NT2/D1 (cell line): ENCODE measurements around the gene RALGPS2.

Experiments used
- DNase-seq: peaks from one replicate; pipeline ENCODE4 v3.0.0-alpha.2; 2011; ENCODE audit warnings: low read depth, low spot score
- H3K27me3 ChIP-seq: 2 replicates; pipeline ENCODE4 v1.6.0; 2011; ENCODE audit warnings: mild to moderate bottlenecking; ENCODE audit not compliant: insufficient read length, insufficient read depth
- H3K36me3 ChIP-seq: 2 replicates; pipeline ENCODE4 v1.6.1; 2011; ENCODE audit warnings: mild to moderate bottlenecking, low read length, mixed read lengths; ENCODE audit not compliant: insufficient read depth, insufficient read length
- H3K4me1 ChIP-seq: 2 replicates; pipeline ENCODE4 v1.5.1; 2011; ENCODE audit not compliant: insufficient read depth, insufficient read length
- H3K4me3 ChIP-seq: 2 replicates; pipeline ENCODE4 v1.5.1; 2011; ENCODE audit warnings: low read depth; ENCODE audit not compliant: insufficient read length
- H3K9ac ChIP-seq: 2 replicates; pipeline ENCODE4 v1.6.0; 2011; ENCODE audit warnings: low read depth; ENCODE audit not compliant: insufficient read length
- H3K9me3 ChIP-seq: 2 replicates; pipeline ENCODE4 v1.5.1; 2011; ENCODE audit warnings: mild to moderate bottlenecking, low read length; ENCODE audit not compliant: insufficient read depth
- SUZ12 ChIP-seq: IDR thresholded peaks from 2 replicates; pipeline ENCODE4 v1.6.1; 2011; ENCODE audit not compliant: insufficient read length, insufficient read depth; ENCODE audit errors: extremely low read depth
- YY1 ChIP-seq: IDR thresholded peaks from 2 replicates; pipeline ENCODE4 v1.6.1; 2011; ENCODE audit not compliant: insufficient read length, insufficient read depth
- ZNF274 ChIP-seq: IDR thresholded peaks from 2 replicates; pipeline ENCODE4 v1.6.1; 2011; ENCODE audit warnings: mild to moderate bottlenecking, low read depth, low read length

Gene RALGPS2

DNA sequence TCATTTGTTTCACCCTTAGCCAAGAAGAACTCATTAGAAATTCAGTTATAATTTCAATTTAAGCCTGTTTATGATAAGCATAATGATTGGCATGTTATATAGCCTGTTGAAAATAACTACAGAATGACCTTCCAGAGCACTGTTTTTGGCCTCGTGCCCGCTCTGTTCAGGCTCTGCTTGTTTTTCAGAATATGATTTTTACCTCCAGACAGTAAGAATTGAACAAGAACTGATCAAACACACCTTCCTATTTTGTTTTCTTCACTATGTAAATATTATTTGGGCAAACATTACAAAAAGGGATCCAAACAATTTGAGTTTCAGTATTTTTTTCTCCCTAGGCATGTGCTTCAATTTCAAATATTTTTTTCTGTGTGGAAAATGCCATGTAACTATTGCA lies 193.9 kb downstream of the RALGPS2 start:
- TF ChIP-seq YY1 (no peak), ZNF274 (no peak), SUZ12 (no peak)
- Histone ChIP-seq H3K9me3 (no peaks in the 10 kb centered on the region), H3K9ac (no peak overlapping the region), H3K4me1 (no peaks in the 10 kb centered on the region), H3K36me3 (peaks cover 6% of the 10 kb centered on the region), H3K27me3 (no peaks in the 10 kb centered on the region), H3K4me3 (no peak overlapping the region)
- DNase-seq = no peak

DNA sequence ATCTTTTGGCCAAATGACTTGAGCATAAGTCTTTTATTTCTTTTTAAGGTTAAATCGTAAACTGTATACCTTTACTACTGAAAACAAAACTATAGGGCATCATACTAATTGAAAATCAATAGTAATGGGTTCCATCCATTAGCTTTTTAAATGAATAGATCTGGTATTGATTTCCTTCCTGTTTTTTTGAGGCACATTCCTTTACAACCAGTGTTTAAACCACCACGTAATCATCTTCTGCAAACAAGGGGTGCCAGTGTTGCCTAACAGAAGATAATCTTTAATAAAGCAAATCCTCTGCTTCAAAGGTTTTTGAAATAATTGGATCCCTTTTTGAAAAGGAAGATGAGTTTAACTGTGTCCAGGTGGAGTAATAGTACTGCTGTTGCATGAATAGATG lies 194.5 kb downstream of the RALGPS2 start:
- TF ChIP-seq YY1 = no peak
- no peak for TF ChIP-seq SUZ12
- no peak for TF ChIP-seq ZNF274
- Histone ChIP-seq H3K4me1 (no peaks in the 10 kb centered on the region), H3K27me3 (no peaks in the 10 kb centered on the region), H3K4me3 (no peak overlapping the region), H3K36me3 (peaks cover 1% of the 10 kb centered on the region), H3K9me3 (peaks cover 1% of the 10 kb centered on the region; the same call in 1 of the 2 replicates), H3K9ac (no peak overlapping the region)
- no peak for DNase-seq

DNA sequence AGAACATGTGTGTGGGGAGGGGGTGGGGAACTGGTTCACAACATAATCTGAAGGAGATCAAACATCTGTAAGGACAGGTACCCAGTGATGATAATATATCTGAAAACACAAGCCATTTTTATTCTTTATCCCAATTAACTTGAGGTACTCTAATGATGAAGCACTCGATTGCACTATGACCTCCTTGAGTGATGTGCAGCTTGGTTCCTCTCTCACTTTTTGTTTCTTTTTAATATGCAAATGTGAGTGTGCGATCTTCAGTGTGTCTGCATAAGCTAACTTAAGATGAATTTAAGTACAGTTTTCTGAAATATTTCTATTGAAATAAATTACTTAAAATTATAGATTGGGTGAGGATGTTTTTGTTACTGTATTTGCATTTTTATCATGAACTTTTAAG lies 196.5 kb downstream of the RALGPS2 start:
- Histone ChIP-seq H3K9me3 (peaks cover 6% of the 10 kb centered on the region; the same call in 1 of the 2 replicates), H3K27me3 (no peaks in the 10 kb centered on the region), H3K4me1 (no peaks in the 10 kb centered on the region), H3K4me3 (no peak overlapping the region), H3K36me3 (no peaks in the 10 kb centered on the region), H3K9ac (no peak overlapping the region)
- no peak for DNase-seq
- TF ChIP-seq YY1 (no peak), SUZ12 (no peak)

- H3K27me3 ChIP-seq = no peaks in the 10 kb centered on the region
- no peak overlapping the region for H3K9ac ChIP-seq
- no peak for DNase-seq
- H3K4me1 ChIP-seq = no peaks in the 10 kb centered on the region
- H3K4me3 ChIP-seq = no peak overlapping the region
- H3K36me3 ChIP-seq = no peaks in the 10 kb centered on the region
- peaks cover 6% of the 10 kb centered on the region; the same call in 1 of the 2 replicates for H3K9me3 ChIP-seq
- TF ChIP-seq ZNF274 (no peak), YY1 (no peak), SUZ12 (no peak)
Observed at GRCh38 chr1:178923512-178923911, 198.5 kb downstream of the RALGPS2 start.

DNA sequence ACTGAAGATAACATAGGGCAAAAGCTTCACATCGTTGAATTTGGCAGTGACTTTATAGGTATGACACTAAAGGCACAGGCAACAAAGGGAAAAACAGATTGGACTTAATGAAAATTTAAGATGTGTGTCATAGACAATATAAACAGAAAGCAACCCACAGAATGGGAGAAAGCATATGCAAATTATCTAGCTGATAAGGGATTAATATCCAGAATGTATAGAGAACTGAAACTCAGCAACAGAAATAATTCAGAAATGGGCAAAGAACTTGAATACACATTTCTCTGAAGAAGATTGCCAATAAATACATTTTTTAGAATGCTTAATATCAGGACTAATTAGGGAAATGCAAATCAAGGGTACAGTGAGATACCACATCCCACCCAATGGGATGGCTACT lies 201.0 kb downstream of the RALGPS2 start:
- Histone ChIP-seq H3K9ac (no peak overlapping the region), H3K27me3 (no peaks in the 10 kb centered on the region), H3K9me3 (peaks cover 6% of the 10 kb centered on the region; the same call in 1 of the 2 replicates), H3K4me1 (no peaks in the 10 kb centered on the region), H3K4me3 (no peak overlapping the region), H3K36me3 (no peaks in the 10 kb centered on the region)
- TF ChIP-seq SUZ12 (no peak), ZNF274 (no peak), YY1 (no peak)
- DNase-seq = no peak

DNA sequence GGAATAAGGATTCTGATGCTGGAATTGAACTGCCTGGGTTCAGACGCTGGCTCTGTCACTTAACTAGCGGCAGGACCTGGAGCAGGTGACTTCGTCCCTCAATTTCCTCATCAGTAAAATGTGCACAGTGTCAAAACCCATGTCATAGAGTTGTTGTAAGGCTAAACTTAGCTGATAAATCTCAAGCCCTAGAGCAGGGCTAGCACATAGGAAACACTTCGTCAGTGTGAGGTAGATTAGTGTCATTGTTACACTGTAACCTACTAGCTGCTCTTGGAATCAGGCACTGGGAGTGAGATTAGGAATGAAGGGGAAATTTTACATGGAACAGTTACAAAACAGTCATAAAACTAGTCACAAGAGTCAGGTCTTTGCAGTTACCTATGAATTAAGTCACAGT lies 202.0 kb downstream of the RALGPS2 start:
- no peak overlapping the region for H3K9ac ChIP-seq
- no peaks in the 10 kb centered on the region for H3K36me3 ChIP-seq
- H3K27me3 ChIP-seq = no peaks in the 10 kb centered on the region
- H3K4me3 ChIP-seq = no peak overlapping the region
- peaks cover 6% of the 10 kb centered on the region; the same call in 1 of the 2 replicates for H3K9me3 ChIP-seq
- DNase-seq = no peak
- TF ChIP-seq SUZ12 (no peak), YY1 (no peak), ZNF274 (no peak)
- no peaks in the 10 kb centered on the region for H3K4me1 ChIP-seq

GRCh38 chr1:178928041-178928440 lies 203.0 kb downstream of the RALGPS2 start:
- Histone ChIP-seq H3K4me3 (no peak overlapping the region), H3K36me3 (no peaks in the 10 kb centered on the region), H3K4me1 (no peaks in the 10 kb centered on the region), H3K9ac (no peak overlapping the region), H3K27me3 (no peaks in the 10 kb centered on the region), H3K9me3 (peaks cover 6% of the 10 kb centered on the region; the same call in 1 of the 2 replicates)
- TF ChIP-seq ZNF274 (no peak), SUZ12 (no peak), YY1 (no peak)
- DNase-seq = no peak

GRCh38 chr1:178928976-178929375 lies 203.9 kb downstream of the RALGPS2 start:
- peak; percentile 32 for DNase-seq
- Histone ChIP-seq H3K36me3 (no peaks in the 10 kb centered on the region), H3K9me3 (peaks cover 6% of the 10 kb centered on the region; the same call in 1 of the 2 replicates), H3K27me3 (no peaks in the 10 kb centered on the region), H3K4me1 (no peaks in the 10 kb centered on the region), H3K9ac (no peak overlapping the region), H3K4me3 (no peak overlapping the region)
- TF ChIP-seq SUZ12 = no peak
- no peak for TF ChIP-seq YY1
- TF ChIP-seq ZNF274 = no peak
